Neural progenitor cell (in vitro differentiated cells): ENCODE data around the gene FXR1. TPM values are rescaled to one million over a fixed set of nuclear protein-coding genes. Genes with fewer than 3 reads are reported as not detected.

Experiments
- DNase-seq: peaks from one replicate; pipeline ENCODE4 v3.0.0-alpha.2; 2016; ENCODE audit warnings: low spot score
- H2AFZ ChIP-seq: fragments of 200-600 bp; sonication (generic); replicated peaks from 2 replicates; pipeline ENCODE4 v1.6.1; 2016; ENCODE audit warnings: antibody characterized with exemption
- H3F3A ChIP-seq: fragments of 200-600 bp; sonication (generic); 2 replicates; pipeline ENCODE4 v1.6.1; 2016; ENCODE audit warnings: antibody characterized with exemption, low read depth
- H3K27ac ChIP-seq: fragments of 200-600 bp; sonication (generic); 2 replicates; pipeline ENCODE4 v1.5.1; 2016; ENCODE audit warnings: mild to moderate bottlenecking
- H3K27me3 ChIP-seq: fragments of 200-600 bp; sonication (generic); 2 replicates; pipeline ENCODE4 v1.6.1; 2016; ENCODE audit warnings: mild to moderate bottlenecking, moderate library complexity
- H3K36me3 ChIP-seq: fragments of 200-600 bp; sonication (generic); 2 replicates; pipeline ENCODE4 v1.5.1; 2016
- H3K4me1 ChIP-seq: fragments of 200-600 bp; sonication (generic); 2 replicates; pipeline ENCODE4 v1.6.1; 2016; ENCODE audit warnings: mixed run types
- H3K4me2 ChIP-seq: fragments of 200-600 bp; sonication (generic); 2 replicates; pipeline ENCODE4 v1.6.1; 2016
- H3K4me3 ChIP-seq: fragments of 200-600 bp; sonication (generic); 2 replicates; pipeline ENCODE4 v1.5.1; 2016
- H3K79me2 ChIP-seq: fragments of 200-600 bp; sonication (generic); 2 replicates; pipeline ENCODE4 v1.6.1; 2016; ENCODE audit warnings: low read depth
- H3K9ac ChIP-seq: fragments of 200-600 bp; sonication (generic); 2 replicates; pipeline ENCODE4 v1.6.1; 2016
- H3K9me3 ChIP-seq: fragments of 200-600 bp; sonication (generic); 2 replicates; pipeline ENCODE4 v1.5.1; 2016; ENCODE audit warnings: low read depth
- H4K20me1 ChIP-seq: fragments of 200-600 bp; sonication (generic); 2 replicates; pipeline ENCODE4 v1.6.1; 2016; ENCODE audit warnings: low read depth
- H3K27ac Mint-ChIP-seq: 3 replicates; pipeline ENCODE4 v1.8.0; 2021; ENCODE audit warnings: mixed read lengths
- H3K27me3 Mint-ChIP-seq: 2 replicates; pipeline ENCODE4 v1.8.0; 2022; ENCODE audit warnings: low read depth, mild to moderate bottlenecking, inconsistent platforms, moderate library complexity, mixed read lengths; ENCODE audit not compliant: insufficient read depth
- H3K36me3 Mint-ChIP-seq: 3 replicates; pipeline ENCODE4 v1.8.0; 2021; ENCODE audit warnings: mixed read lengths
- H3K4me1 Mint-ChIP-seq: 3 replicates; pipeline ENCODE4 v1.8.0; 2021; ENCODE audit warnings: mixed read lengths
- H3K4me3 Mint-ChIP-seq: 3 replicates; pipeline ENCODE4 v1.8.0; 2021; ENCODE audit warnings: mild to moderate bottlenecking, moderate library complexity, mixed read lengths
- H3K9me3 Mint-ChIP-seq: 3 replicates; pipeline ENCODE4 v1.8.0; 2020; ENCODE audit warnings: mixed read lengths
- EZH2 ChIP-seq: fragments of 200-600 bp; sonication (generic); IDR thresholded peaks from 2 replicates; pipeline ENCODE4 v1.6.1; 2017; ENCODE audit warnings: antibody characterized with exemption, mild to moderate bottlenecking, moderate library complexity
- EZH2phosphoT487 ChIP-seq: fragments of 200-600 bp; sonication (generic); IDR thresholded peaks from 2 replicates; pipeline ENCODE4 v1.6.1; 2017; ENCODE audit warnings: antibody characterized with exemption
- total RNA-seq: library from RNA; depleted of rRNA; stranded (reverse); fragments of >200 nt; gene quantifications from 2 replicates; pipeline ENCODE4 v1.2.3, GENCODE V29; 2015; ENCODE audit warnings: low replicate concordance
- TF ChIP-seq, protein P1 (sequence below): fragments of 200-600 bp; sonication (generic); IDR thresholded peaks from 2 replicates; pipeline ENCODE4 v1.5.1; 2017; ENCODE audit warnings: antibody characterized with exemption, mild to moderate bottlenecking

FXR1 gene
- total RNA-seq, 1 donor from 2014 or later = 412 TPM

DNA sequence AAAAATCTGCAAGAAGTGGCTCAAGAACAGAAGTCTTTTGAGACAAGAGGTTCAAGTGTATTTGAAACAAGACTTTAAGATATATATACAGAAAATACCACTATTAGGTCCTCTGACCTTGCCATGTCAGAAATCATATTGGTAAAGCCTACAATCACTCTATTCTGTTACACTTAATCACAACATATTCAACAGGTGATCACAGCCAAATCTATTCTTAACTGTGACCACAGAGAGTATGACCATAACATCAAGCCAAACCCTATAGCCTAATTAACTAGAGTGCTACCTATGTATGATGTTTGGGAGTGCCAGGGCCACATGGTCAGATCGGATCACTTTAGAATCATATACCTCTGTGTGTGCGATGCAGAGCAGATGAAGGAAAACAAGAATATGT, 74.9 kb downstream of the FXR1 start:
- no peak overlapping the region for H3K27ac Mint-ChIP-seq
- Histone ChIP-seq H3K79me2 (peaks cover 31% of the 10 kb centered on the region), H3K9me3 (no peaks in the 10 kb centered on the region), H3K27ac (no peak overlapping the region), H3K4me2 (no peak overlapping the region), H3F3A (peaks cover 26% of the 10 kb centered on the region), H3K9ac (no peak overlapping the region), H3K4me3 (no peak overlapping the region), H4K20me1 (no peaks in the 10 kb centered on the region), H3K36me3 (peaks cover 13% of the 10 kb centered on the region), H2AFZ (no peak overlapping the region), H3K4me1 (peaks cover 30% of the 10 kb centered on the region), H3K27me3 (no peaks in the 10 kb centered on the region)
- H3K27me3 Mint-ChIP-seq = peaks cover 2% of the 10 kb centered on the region
- H3K36me3 Mint-ChIP-seq = peaks cover 7% of the 10 kb centered on the region
- TF ChIP-seq EZH2phosphoT487 (no peak), EZH2 (no peak)
- TF ChIP-seq, protein P1, sequence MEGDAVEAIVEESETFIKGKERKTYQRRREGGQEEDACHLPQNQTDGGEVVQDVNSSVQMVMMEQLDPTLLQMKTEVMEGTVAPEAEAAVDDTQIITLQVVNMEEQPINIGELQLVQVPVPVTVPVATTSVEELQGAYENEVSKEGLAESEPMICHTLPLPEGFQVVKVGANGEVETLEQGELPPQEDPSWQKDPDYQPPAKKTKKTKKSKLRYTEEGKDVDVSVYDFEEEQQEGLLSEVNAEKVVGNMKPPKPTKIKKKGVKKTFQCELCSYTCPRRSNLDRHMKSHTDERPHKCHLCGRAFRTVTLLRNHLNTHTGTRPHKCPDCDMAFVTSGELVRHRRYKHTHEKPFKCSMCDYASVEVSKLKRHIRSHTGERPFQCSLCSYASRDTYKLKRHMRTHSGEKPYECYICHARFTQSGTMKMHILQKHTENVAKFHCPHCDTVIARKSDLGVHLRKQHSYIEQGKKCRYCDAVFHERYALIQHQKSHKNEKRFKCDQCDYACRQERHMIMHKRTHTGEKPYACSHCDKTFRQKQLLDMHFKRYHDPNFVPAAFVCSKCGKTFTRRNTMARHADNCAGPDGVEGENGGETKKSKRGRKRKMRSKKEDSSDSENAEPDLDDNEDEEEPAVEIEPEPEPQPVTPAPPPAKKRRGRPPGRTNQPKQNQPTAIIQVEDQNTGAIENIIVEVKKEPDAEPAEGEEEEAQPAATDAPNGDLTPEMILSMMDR = no peak
- DNase-seq = no peak
- H3K4me3 Mint-ChIP-seq = peak overlapping the region; percentile 24
- H3K4me1 Mint-ChIP-seq = peaks cover 8% of the 10 kb centered on the region
- H3K9me3 Mint-ChIP-seq = no peaks in the 10 kb centered on the region

DNA sequence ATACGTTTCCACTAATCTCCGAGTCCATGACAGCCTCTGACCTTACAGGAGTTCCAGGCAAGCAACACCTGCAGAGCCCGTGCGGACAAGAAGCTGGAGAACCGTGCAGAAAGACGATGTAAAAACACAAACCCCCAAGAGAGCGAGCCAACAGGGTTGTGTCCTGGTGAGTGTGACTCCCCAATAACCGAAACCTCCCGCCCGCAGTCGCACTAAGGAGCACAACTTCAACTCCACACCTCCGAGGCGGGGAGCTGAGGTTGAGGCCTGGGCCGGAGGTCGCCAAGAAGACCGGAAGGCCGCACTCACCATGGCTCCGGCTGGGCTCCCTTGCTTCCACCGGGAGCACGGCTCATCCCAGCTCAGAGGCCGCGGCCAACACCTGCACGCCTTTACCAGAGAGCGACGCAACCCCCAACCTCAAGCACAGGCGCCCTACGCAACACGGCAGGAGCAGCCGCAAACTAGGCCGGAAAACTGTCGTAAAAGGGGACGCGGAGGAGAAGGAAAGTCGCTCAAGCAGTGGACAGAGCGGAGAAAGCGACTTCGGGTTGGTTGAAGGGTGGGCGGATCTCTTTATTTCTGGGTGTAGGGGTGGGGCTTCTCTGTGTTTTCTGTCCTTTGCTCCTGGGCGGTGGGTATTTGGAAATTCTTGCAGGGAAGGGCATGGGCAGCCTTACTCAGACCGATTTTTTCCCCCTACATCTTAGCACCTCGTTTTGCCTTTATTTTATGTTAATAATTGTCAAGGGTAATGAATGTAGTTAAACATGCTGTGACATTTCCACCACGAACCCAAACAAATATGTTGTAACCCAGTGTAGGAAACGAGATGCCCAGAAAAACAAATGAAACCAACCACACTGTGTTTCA, 77.1 kb downstream of the FXR1 start, which contains the start of gene DNAJC19:
Gene DNAJC19, minus strand, starts transcription at position 446 of the 873 bp plus-strand sequence. Its CDS starts 134 bp downstream, at position 312.
- peak within 1 kb of the TSS; percentile 67 for H3K9ac ChIP-seq
- peak within 1 kb of the TSS; percentile 64 for H2AFZ ChIP-seq
- no peaks in the 10 kb centered on the region for H3K27me3 ChIP-seq
- H3K27ac Mint-ChIP-seq = peak within 1 kb of the TSS; percentile 90
- H3K27ac ChIP-seq = peak within 1 kb of the TSS; percentile 64
- no peaks in the 10 kb centered on the region for H4K20me1 ChIP-seq
- peaks cover 30% of the 10 kb centered on the region for H3K4me1 ChIP-seq
- H3K79me2 ChIP-seq = peaks cover 31% of the 10 kb centered on the region
- no peaks in the 10 kb centered on the region for H3K9me3 Mint-ChIP-seq
- peaks cover 13% of the 10 kb centered on the region for H3F3A ChIP-seq
- peak within 1 kb of the TSS; percentile 98 for H3K4me3 Mint-ChIP-seq
- peak within 1 kb of the TSS; percentile 67 for H3K4me3 ChIP-seq
- peaks cover 8% of the 10 kb centered on the region for H3K4me1 Mint-ChIP-seq
- TF ChIP-seq, protein P1 = no peak
- TF ChIP-seq EZH2phosphoT487 (no peak), EZH2 (no peak)
- H3K36me3 Mint-ChIP-seq = peaks cover 7% of the 10 kb centered on the region
- peak; percentile 98 for DNase-seq
- peaks cover 8% of the 10 kb centered on the region for H3K36me3 ChIP-seq
- peak within 1 kb of the TSS; percentile 95 for H3K4me2 ChIP-seq
- H3K27me3 Mint-ChIP-seq = peaks cover 6% of the 10 kb centered on the region
- H3K9me3 ChIP-seq = no peaks in the 10 kb centered on the region

DNA sequence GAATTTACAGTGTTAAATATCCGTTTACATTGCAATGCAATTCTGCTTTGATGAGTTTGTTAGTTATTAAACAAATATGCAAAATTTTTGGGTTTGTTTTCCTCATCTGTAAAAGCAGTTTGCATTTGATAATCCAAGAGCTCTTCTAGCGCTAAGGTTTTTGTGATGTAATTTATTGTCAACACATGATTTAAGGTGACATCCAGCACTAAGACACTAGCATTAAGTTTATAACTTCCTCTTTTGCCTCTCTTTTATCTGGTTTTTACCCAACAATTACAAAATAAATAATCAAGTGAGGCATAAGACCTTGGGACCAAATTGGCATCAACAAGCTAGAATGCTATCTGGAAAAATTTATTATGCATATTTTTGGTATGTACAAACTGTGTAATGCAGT, 78.0 kb downstream of the FXR1 start:
- no peak for DNase-seq
- Mint-ChIP-seq H3K4me1 (peaks cover 11% of the 10 kb centered on the region), H3K27me3 (peaks cover 6% of the 10 kb centered on the region), H3K4me3 (peak overlapping the region; percentile 98), H3K36me3 (peaks cover 5% of the 10 kb centered on the region), H3K9me3 (no peaks in the 10 kb centered on the region), H3K27ac (no peak overlapping the region)
- Histone ChIP-seq H3K27ac (no peak overlapping the region), H3F3A (peaks cover 6% of the 10 kb centered on the region), H3K36me3 (no peaks in the 10 kb centered on the region), H3K4me2 (peak overlapping the region; percentile 95), H3K79me2 (peaks cover 31% of the 10 kb centered on the region), H3K27me3 (no peaks in the 10 kb centered on the region), H3K4me3 (peak overlapping the region; percentile 67), H3K4me1 (peaks cover 30% of the 10 kb centered on the region), H3K9me3 (no peaks in the 10 kb centered on the region), H3K9ac (peak overlapping the region; percentile 52), H2AFZ (peak overlapping the region; percentile 64), H4K20me1 (no peaks in the 10 kb centered on the region)
- TF ChIP-seq EZH2phosphoT487 = no peak
- TF ChIP-seq, protein P1 = no peak
